Upper lobe of left lung (tissue), 6 donors: ENCODE measurements around the gene DNAAF3. TPM values are rescaled to one million over a fixed set of nuclear protein-coding genes. Genes with fewer than 3 reads are reported as not detected.

Experiments used
- ATAC-seq, 2 donors: fragments of 200-7000 bp; cut with Tn5 transposase; one replicate each; pipeline ENCODE4 v1.9.1; 2022; ENCODE audit warnings: mild to moderate bottlenecking in 2 of 2, moderate library complexity in 2 of 2; ENCODE audit not compliant: low FRiP score in 2 of 2
- DNase-seq, 2 donors: peaks; one replicate each; pipeline ENCODE4 v3.0.0-alpha.2; 2019 to 2020
- H3K27ac ChIP-seq, 4 donors: fragments of 200-600 bp; sonication (generic); one replicate each; pipeline ENCODE4 v1.5.1; 2016 to 2019
- H3K27me3 ChIP-seq, 4 donors: fragments of 200-600 bp; sonication (generic); one replicate each; pipeline ENCODE4 v1.5.1; 2017 to 2019
- H3K36me3 ChIP-seq, 4 donors: fragments of 200-600 bp; sonication (generic); one replicate each; pipeline ENCODE4 v1.5.1; 2016 to 2019
- H3K4me1 ChIP-seq, 4 donors: fragments of 200-600 bp; sonication (generic); one replicate each; pipeline ENCODE4 v1.5.1; 2018 to 2019
- H3K4me3 ChIP-seq, 4 donors: fragments of 200-600 bp; sonication (generic); one replicate each; pipeline ENCODE4 v1.5.1; 2017 to 2019; ENCODE audit warnings: mild to moderate bottlenecking in 2 of 4, moderate library complexity in 1 of 4
- H3K9me3 ChIP-seq, 4 donors: fragments of 200-600 bp; sonication (generic); one replicate each; pipeline ENCODE4 v1.5.1; 2018 to 2019
- CTCF ChIP-seq, 6 experiments: fragments of 450-650 bp in 4 of 6; fragments of 200-600 bp in 2 of 6; sonication (generic) in 2 of 6; IDR thresholded peaks; one replicate each; pipeline ENCODE4 v1.5.1; 2016 to 2019; ENCODE audit warnings: antibody characterized with exemption in 6 of 6
- EP300 ChIP-seq, 4 donors: sonication (generic); formaldehyde crosslinking; IDR thresholded peaks; one replicate each; pipeline ENCODE4 v1.5.1; 2017; ENCODE audit warnings: antibody characterized with exemption in 4 of 4, control low read depth in 2 of 4
- POLR2A ChIP-seq, 4 donors: fragments of 450-650 bp; IDR thresholded peaks; one replicate each; pipeline ENCODE4 v1.5.1; 2016 to 2017; ENCODE audit warnings: antibody characterized with exemption in 4 of 4, mild to moderate bottlenecking in 2 of 4
- POLR2AphosphoS5 ChIP-seq, 2 donors: sonication (generic); formaldehyde crosslinking; IDR thresholded peaks; one replicate each; pipeline ENCODE4 v1.5.1; 2017; ENCODE audit warnings: antibody characterized with exemption in 2 of 2
- WGBS, 2 donors: methylation state at CpG; one replicate each; pipeline ENCODE4 v1.1.5; 2017 to 2018; 5-methylcytosine and 5-hydroxymethylcytosine counted together
- total RNA-seq, 6 donors: library from RNA; depleted of rRNA in 4 of 6; stranded (reverse); fragments of >200 nt in 4 of 6; gene quantifications; one replicate each; pipeline versions ENCODE4 v1.1.0 to v1.2.1, GENCODE V29; 2016 to 2021
- donor health status: DM: no; HTN: no; CAD: no; lungs with moderate emphysema.
- donor health status: DM: no; HTN: yes; CAD: no; lungs with severe emphysema.

DNAAF3 gene
- total RNA-seq, 6 donors from 2014 or later: 4.2 to 27.4 (median 18.3) TPM

GRCh38 chr19:55197528-55197927 lies 31.1 kb upstream of the DNAAF3 start:
- no peaks in the 10 kb centered on the region for H3K36me3 ChIP-seq
- H3K27ac ChIP-seq: no peak overlapping the region
- DNase-seq (no peak), ATAC-seq (peak in 1 of 2 donors; percentile 33)
- H3K4me1 ChIP-seq: no peaks in the 10 kb centered on the region
- TF ChIP-seq POLR2A (IDR thresholded peaks at IDR 0.05) (no peak), CTCF (IDR thresholded peaks at IDR 0.05) (no peak), POLR2AphosphoS5 (IDR thresholded peaks at IDR 0.05) (no peak), EP300 (IDR thresholded peaks at IDR 0.05) (no peak)
- H3K27me3 ChIP-seq: no peaks in the 10 kb centered on the region
- no peak overlapping the region for H3K4me3 ChIP-seq
- WGBS, 2 donors: 52 to 53% methylated on average over 4 of the region's 4 CpGs
- no peaks in the 10 kb centered on the region for H3K9me3 ChIP-seq

DNA sequence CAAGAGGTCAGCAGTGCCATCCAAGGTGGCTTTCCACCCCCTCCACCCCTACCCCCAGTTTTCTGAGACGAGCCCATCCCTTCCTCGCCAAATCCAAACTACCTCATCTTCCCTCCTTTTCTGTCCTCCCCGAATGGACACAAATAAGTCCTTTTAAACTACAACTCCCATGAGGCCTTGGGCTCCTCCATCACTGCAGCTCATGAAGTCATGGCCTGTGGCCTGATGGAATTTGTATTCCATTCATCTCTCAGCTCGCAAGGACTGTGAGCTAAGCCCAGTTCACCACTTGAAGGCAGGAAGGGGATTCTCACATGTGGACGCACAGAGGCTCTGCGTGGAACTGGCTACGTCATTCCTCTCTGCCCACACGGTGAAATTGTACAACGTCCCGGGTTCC lies 30.4 kb upstream of the DNAAF3 start:
- Histone ChIP-seq H3K27me3 (no peaks in the 10 kb centered on the region), H3K36me3 (no peaks in the 10 kb centered on the region), H3K4me3 (no peak overlapping the region), H3K9me3 (no peaks in the 10 kb centered on the region), H3K27ac (no peak overlapping the region), H3K4me1 (no peaks in the 10 kb centered on the region)
- no peak for TF ChIP-seq EP300 (IDR thresholded peaks at IDR 0.05)
- no peak for TF ChIP-seq POLR2AphosphoS5 (IDR thresholded peaks at IDR 0.05)
- no peak for TF ChIP-seq CTCF (IDR thresholded peaks at IDR 0.05)
- no peak for TF ChIP-seq POLR2A (IDR thresholded peaks at IDR 0.05)
- DNase-seq: no peak
- 82% methylated on average over 10 of the region's 10 CpGs for WGBS, 2 donors
- ATAC-seq: no peak

DNA sequence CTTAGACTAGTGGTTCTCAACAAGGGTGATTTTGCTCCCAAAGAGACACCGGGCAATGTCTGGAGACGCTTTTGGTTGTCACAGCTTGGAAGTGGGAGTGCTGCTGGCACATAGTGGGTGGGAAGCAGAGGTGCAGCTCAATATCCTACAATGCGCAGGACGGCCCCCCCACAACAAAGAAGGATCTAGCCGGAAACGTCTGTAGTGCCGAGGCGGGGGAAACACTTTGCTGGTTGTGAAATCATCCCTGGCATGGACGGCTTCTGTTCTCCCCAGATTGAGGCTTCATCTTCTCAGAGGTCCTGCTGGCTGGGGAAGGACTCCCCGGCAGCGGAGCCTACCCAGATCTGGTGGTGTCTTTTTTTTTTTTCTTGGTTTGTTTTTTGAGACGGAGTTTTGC lies 27.1 kb upstream of the DNAAF3 start:
- DNase-seq: no peak
- WGBS, 2 donors: 67 to 70% methylated on average over 12 of the region's 12 CpGs
- Histone ChIP-seq H3K9me3 (no peaks in the 10 kb centered on the region), H3K4me3 (no peak overlapping the region), H3K27me3 (no peaks in the 10 kb centered on the region), H3K36me3 (no peaks in the 10 kb centered on the region), H3K4me1 (peaks cover 0 to 4% (median 0%) of the 10 kb centered on the region in 4 donors), H3K27ac (no peak overlapping the region)
- TF ChIP-seq POLR2AphosphoS5 (IDR thresholded peaks at IDR 0.05) (no peak), EP300 (IDR thresholded peaks at IDR 0.05) (no peak), CTCF (IDR thresholded peaks at IDR 0.05) (no peak), POLR2A (IDR thresholded peaks at IDR 0.05) (no peak)
- ATAC-seq: no peak

- H3K36me3 ChIP-seq: no peaks in the 10 kb centered on the region
- no peaks in the 10 kb centered on the region for H3K27me3 ChIP-seq
- ATAC-seq (peak in 1 of 2 donors; percentile 94), DNase-seq (peak in 1 of 2 donors; percentile 25)
- peaks cover 0 to 5% (median 0%) of the 10 kb centered on the region in 4 donors for H3K4me1 ChIP-seq
- no peaks in the 10 kb centered on the region for H3K9me3 ChIP-seq
- H3K27ac ChIP-seq: no peak overlapping the region
- H3K4me3 ChIP-seq: no peak overlapping the region
- no peak for TF ChIP-seq POLR2A (IDR thresholded peaks at IDR 0.05)
- no peak for TF ChIP-seq CTCF (IDR thresholded peaks at IDR 0.05)
- no peak for TF ChIP-seq EP300 (IDR thresholded peaks at IDR 0.05)
- TF ChIP-seq POLR2AphosphoS5 (IDR thresholded peaks at IDR 0.05): no peak
- 60 to 63% methylated on average over 15 of the region's 15 CpGs for WGBS, 2 donors
Observed at GRCh38 chr19:55189403-55189835, 23.0 kb upstream of the DNAAF3 start.

DNA sequence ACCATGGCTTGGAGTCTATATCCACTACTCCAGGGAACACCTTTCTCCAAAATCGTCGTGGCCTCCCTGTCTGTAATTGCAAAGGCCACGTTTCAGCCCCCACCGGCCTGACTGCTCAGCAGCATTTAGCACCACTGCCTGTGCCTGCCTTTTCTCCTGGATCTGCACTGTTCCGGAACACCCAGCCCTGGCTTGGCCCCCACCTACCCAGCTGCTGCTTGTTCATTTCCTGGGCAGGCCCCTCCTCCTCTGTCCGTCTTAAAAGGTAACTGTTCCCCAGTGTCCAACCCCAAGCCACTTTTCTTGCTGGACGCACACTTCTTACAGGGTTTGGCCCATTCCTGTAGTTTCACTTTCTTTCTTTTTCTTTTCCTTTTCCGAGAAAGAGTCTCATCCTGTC lies 22.2 kb upstream of the DNAAF3 start:
- Histone ChIP-seq H3K4me1 (peaks cover 0 to 5% (median 0%) of the 10 kb centered on the region in 4 donors), H3K9me3 (no peaks in the 10 kb centered on the region), H3K27ac (no peak overlapping the region), H3K36me3 (no peaks in the 10 kb centered on the region), H3K27me3 (no peaks in the 10 kb centered on the region), H3K4me3 (no peak overlapping the region)
- DNase-seq (no peak), ATAC-seq (no peak)
- TF ChIP-seq POLR2AphosphoS5 (IDR thresholded peaks at IDR 0.05) (no peak), EP300 (IDR thresholded peaks at IDR 0.05) (no peak), CTCF (IDR thresholded peaks at IDR 0.05) (no peak), POLR2A (IDR thresholded peaks at IDR 0.05) (no peak)
- WGBS, 2 donors: 51 to 53% methylated on average over 7 to 8 of the region's 8 CpGs
